HG03521 (cell line): ENCODE measurements around the gene VPS11.
"Not testable (repeated sequence)": the region's sequence is repeated elsewhere in the genome, so short reads cannot be mapped to it uniquely, and the experiment has no call there.

Experiments
- ATAC-seq: cut with Tn5 transposase; IDR thresholded peaks from one replicate; pipeline ENCODE4 v1.9.1; 2021; ENCODE audit warnings: mild to moderate bottlenecking, moderate library complexity; ENCODE audit not compliant: unreplicated experiment

VPS11 gene

GRCh38 chr11:119034813-119035212 lies 32.8 kb upstream of the VPS11 start:
- ATAC-seq: no peak

DNA sequence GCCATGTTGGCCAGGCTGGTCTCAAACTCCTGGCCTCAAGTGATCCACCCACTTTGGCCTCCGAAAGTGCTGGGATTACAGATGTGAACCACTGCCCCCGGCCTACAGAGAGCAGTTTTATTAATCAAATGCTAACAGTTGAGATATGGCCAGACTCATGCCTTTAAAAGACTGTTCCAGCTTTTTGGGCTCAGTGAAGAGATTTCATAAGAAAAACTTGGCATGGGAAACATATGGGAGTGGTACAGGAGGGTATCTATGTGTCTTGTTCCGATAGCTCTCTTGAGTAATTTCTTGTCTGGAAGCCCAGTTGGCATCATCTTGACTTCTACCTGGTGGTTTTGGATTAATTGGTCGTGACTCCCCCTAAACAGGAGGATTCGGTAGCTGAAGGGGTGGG lies 28.7 kb upstream of the VPS11 start:
- ATAC-seq: no peak

- ATAC-seq: not testable (repeated sequence)
Observed at GRCh38 chr11:119039471-119039870, 28.1 kb upstream of the VPS11 start.

GRCh38 chr11:119041821-119042514 lies 25.6 kb upstream of the VPS11 start:
- no peak for ATAC-seq

- ATAC-seq: no peak
Observed at GRCh38 chr11:119042927-119043326, 24.7 kb upstream of the VPS11 start.

DNA sequence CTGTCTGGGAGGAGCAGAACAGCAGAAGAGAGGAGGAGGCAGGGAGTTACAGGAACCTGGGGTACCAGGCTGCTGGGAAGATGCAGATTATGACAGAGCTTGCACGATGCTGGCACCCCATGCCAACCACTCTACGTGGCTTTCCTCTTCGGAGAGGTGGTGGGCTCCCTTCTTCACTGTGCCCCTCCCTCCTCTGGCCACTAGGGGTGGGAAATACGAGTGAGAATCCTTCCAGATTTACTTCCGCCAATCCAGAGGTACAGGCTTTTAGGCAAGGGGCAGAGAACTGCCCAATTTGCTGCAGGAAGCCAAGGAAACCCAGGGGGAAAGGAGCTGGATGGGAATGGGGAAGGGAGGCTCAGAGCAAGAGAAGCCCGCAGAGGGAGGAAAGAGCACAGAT lies 22.9 kb upstream of the VPS11 start:
- no peak for ATAC-seq

DNA sequence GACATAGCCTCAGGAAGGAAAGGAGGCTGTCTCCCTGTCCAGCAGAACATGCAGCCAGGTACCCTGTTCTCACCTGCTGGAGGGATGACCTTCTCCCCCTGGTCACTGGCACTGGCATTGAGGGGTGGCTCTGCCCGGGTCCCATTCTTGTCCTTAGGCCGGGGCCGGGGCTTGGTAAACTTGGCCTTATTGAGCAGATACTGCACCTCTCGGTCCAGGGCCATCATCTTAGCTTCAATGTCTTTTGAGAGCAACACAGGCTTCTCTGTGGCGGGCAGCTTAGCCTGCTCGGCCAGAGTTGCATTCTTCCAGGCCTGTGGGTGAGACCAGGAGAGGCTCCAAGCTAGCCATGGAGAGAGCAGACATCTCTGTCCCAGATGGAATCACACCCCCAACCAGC lies 21.1 kb upstream of the VPS11 start:
- ATAC-seq: no peak

GRCh38 chr11:119047205-119047604 lies 20.4 kb upstream of the VPS11 start:
- no peak for ATAC-seq

DNA sequence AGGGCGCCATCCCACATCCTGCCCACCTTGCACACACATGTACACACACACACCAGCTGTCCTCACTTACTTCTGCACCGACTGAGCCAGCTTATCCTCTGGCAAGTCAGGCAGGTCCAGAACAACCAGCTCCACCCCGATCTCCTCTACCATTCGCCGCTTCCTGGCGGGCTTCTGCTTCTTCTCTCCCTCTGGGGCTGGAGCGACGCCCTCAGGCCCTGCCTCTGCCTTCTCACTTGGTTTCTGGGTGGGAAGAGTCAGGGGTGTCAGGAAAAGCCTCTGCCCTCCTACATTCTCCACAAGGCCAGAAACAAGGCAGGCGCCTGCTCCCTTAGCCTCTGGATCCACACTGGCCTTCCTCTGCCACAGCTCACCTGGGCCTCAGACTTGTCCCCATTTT lies 19.0 kb upstream of the VPS11 start:
- no peak for ATAC-seq

GRCh38 chr11:119049081-119049480 lies 18.5 kb upstream of the VPS11 start:
- ATAC-seq: no peak

- no peak for ATAC-seq
Observed at GRCh38 chr11:119051440-119052162, 16.0 kb upstream of the VPS11 start.

DNA sequence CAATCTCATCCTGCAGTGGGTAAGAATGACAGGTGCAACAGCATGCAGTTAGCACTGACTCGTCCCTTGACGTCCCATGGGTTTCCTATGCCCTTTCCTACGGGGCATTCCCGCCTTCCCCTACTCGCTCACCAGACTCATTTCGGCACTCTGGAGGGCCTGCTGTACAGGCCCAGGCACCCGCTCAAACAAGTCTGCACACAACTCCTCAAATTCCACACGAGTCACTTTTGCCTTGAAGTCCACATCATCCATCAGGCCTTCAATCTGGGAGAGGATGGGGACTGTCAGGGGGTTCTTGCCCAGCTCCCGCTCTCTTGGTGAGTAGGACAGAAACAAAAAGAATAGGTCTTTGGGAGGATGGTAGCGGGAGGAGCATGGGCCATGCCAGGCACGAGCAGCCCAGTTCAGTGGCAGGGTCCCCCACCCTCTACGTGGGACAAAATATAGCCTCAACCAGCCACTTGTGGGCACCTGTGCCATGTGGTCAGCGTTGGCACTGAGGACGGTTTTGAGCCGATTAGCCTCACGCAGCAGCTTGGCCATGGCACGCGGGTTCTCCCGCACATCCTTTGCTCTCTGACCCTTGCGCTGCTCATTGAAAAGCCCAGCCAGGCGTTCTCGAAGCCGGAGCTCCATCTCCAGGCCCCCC lies 15.3 kb upstream of the VPS11 start:
- ATAC-seq: no peak

GRCh38 chr11:119054418-119054817 lies 13.2 kb upstream of the VPS11 start:
- no peak for ATAC-seq

DNA sequence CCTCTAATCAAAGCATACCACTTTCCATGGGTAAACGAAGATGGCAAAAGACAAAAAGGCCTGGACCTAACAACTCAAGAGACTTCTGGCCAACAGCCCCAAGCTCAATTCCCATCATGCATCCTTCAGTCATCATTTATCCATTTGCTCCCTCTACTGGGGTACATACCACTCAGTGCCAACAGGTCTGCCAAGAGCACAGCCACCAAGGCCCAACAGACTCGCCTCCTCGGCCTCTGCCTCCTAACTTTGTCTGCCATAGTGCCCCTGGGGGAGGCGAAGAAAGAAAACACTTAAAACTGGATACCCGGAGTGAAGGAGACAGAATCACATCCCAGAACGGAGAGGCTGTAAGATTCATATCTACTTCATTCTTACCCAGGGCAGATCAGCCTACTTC lies 11.7 kb upstream of the VPS11 start:
- no peak for ATAC-seq

DNA sequence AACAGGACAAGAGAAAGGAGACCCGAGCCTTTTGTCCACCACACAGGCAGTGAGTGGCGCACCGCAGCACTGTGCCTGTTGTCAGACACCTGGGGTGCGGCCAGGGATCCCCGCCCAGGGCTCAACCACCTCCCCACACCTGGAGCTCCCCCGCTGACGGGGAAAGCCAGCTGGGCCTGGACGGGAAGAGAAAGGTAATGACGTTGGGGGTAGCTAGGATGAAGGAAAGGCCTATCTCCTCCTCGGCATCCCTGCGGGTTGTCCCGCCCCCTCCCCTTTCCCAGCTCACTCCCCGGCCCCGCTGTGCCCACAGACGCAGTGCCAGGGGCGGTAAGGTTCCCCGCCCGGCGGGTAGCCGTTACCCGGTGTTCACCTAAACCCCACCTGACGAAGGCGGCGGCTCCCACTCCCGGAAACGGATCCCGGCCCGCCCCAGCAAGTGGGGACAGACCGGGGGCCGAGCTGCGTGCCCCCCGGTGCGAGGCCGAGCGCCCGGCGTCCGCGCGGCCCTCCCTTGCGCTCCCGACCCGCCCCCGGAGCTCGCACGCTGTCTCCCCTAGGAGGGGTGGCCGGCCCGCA lies 11.1 kb upstream of the VPS11 start:
- ATAC-seq: peak; percentile 9

DNA sequence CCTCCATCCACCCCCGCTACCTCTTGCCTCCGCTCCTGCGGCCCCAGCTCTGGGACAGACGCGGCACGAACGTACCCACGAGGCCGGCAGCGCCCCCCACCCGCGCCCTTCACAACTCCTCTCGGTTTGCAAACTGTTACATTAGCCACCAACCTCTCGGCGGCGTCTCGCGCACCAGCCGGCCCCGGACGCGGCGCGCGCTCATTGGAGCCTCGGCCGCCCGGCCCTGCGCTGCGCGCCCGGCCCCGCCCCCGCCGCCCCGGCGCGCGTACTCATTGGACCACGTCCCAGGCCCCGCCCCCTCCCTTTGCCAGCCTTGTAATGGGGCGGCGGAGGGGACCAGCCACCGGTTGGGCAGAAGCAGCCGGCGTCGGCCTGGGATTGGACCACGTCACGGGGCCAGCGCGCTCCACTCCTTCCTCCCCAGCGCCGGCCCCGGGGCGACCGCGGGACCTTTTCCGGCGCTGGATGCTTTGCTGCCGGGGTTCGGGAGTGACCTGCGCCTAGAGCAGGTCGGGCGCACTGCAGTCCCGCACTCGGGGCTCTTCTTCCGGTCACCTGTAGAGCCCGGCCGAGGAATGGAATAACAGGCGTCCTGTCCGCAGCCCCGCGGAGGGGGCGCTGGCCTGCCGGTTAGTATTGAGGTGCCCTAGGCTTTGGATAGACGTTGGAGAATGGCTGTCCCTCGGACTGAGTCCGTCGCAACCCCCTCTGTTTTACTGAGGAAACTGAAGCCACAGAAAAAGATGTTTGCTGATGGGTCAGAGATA lies 10.4 kb upstream of the VPS11 start, which contains the start of gene HYOU1:
Gene HYOU1 (minus strand): TSS at position 206 of the 770 bp plus-strand sequence. CDS start 1,045 bp downstream, outside the sequence.
- ATAC-seq: peak; percentile 89

GRCh38 chr11:119059128-119059527 lies 8.5 kb upstream of the VPS11 start:
- not testable (repeated sequence) for ATAC-seq

DNA sequence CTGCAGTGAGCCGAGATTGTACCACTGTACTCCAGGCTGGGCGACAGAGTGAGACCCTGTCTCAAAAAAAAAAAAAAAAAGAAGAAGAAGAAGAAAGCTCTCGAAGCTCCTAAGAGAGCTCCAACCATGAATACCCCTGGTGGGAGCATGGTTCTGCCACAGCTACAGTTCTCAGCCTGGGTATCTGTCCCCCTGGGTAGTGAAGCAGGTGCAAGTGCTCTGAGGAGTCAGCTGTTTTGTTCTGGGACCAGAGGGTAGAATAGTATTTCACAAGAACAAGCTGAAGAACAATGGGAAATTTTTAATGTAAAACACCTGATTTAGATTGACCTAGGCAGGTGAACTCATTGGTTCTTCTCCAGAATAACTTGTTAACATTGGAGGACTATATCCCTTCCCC lies 6.4 kb upstream of the VPS11 start:
- ATAC-seq: no peak

GRCh38 chr11:119062779-119063178 lies 4.8 kb upstream of the VPS11 start:
- no peak for ATAC-seq

DNA sequence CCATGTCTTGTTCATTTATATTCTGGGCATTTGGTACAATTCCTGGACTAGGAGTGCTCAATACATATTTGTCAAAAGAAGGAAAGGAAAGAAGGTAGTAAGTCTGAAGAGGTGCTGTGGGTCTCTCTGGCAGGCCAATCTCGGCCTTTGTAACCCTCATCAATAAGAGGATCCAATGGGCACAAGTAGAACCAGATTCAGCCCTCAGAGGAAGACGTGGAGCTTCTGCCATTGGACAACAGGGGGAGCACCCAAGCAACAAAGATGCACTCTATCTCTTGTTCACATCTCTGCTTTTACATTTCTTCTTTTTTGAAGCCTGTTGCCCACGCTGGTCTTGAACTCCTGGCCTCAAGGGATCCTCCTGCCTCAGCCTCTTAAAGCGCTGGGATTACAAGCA lies 2.2 kb upstream of the VPS11 start:
- no peak for ATAC-seq

- no peak for ATAC-seq
Observed at GRCh38 chr11:119077839-119078238, 10.2 kb downstream of the VPS11 start.
